ENCODE results near the gene TINAGL1. TPM values are rescaled to one million over a fixed set of nuclear protein-coding genes. Genes with fewer than 3 reads are reported as not detected.
A peak's percentile ranks its signal among the peaks of the same experiment; 100 is the strongest.

Gene TINAGL1
- total and polyA plus RNA-seq, 2 of the 13 experiments (the other 11 are each of a cell fraction or from before 2014, with no cell fraction given) = 24.7 to 76.8 TPM

DNA sequence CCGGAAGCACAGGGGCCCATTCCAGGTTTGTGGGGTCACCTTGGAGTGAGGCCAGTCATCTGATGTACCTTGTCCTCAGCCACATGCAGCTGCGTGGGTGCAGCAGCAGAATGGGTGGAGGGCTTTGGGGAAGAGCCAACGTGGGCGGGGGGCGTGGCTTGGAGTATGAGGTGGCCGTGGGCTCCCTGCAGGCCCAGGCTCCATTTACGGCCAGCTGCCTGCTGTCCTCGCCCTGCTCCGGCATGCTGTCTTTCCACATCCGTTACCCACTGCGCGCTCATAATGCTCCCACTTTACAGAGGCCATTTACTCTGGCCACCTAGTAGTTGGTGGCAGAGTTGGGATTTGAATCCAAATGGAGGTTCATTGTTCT lies 27.8 kb upstream of the TINAGL1 start (continued):
- TF ChIP-seq ZNF276 (CRISPR knock-in tag; IDR thresholded peaks at IDR 0.05; ENCODE audit: low read depth) = no peak
- TF ChIP-seq, protein P1, sequence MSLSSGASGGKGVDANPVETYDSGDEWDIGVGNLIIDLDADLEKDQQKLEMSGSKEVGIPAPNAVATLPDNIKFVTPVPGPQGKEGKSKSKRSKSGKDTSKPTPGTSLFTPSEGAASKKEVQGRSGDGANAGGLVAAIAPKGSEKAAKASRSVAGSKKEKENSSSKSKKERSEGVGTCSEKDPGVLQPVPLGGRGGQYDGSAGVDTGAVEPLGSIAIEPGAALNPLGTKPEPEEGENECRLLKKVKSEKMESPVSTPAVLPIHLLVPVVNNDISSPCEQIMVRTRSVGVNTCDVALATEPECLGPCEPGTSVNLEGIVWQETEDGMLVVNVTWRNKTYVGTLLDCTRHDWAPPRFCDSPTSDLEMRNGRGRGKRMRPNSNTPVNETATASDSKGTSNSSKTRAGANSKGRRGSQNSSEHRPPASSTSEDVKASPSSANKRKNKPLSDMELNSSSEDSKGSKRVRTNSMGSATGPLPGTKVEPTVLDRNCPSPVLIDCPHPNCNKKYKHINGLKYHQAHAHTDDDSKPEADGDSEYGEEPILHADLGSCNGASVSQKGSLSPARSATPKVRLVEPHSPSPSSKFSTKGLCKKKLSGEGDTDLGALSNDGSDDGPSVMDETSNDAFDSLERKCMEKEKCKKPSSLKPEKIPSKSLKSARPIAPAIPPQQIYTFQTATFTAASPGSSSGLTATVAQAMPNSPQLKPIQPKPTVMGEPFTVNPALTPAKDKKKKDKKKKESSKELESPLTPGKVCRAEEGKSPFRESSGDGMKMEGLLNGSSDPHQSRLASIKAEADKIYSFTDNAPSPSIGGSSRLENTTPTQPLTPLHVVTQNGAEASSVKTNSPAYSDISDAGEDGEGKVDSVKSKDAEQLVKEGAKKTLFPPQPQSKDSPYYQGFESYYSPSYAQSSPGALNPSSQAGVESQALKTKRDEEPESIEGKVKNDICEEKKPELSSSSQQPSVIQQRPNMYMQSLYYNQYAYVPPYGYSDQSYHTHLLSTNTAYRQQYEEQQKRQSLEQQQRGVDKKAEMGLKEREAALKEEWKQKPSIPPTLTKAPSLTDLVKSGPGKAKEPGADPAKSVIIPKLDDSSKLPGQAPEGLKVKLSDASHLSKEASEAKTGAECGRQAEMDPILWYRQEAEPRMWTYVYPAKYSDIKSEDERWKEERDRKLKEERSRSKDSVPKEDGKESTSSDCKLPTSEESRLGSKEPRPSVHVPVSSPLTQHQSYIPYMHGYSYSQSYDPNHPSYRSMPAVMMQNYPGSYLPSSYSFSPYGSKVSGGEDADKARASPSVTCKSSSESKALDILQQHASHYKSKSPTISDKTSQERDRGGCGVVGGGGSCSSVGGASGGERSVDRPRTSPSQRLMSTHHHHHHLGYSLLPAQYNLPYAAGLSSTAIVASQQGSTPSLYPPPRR (CRISPR knock-in tag; IDR thresholded peaks at IDR 0.05; ENCODE audit: borderline replicate concordance) = 0 out of 2 replicates have a peak, but pooled peaks have one; percentile 16
- no peak for TF ChIP-seq ZFP62 (CRISPR knock-in tag; IDR thresholded peaks at IDR 0.05)
- no peak for TF ChIP-seq SRF (IDR thresholded peaks at IDR 0.05; ENCODE audit: low read depth, low read length)
- no peak for TF ChIP-seq ZNF652 (CRISPR knock-in tag; IDR thresholded peaks at IDR 0.05; ENCODE audit: borderline replicate concordance, low read depth)
- 0 out of 2 replicates have a peak, but pooled peaks have one; percentile 32 for TF ChIP-seq ZNF317 (CRISPR knock-in tag; IDR thresholded peaks at IDR 0.05)
- TF ChIP-seq SPEN (CRISPR knock-in tag; IDR thresholded peaks at IDR 0.05; ENCODE audit: low read depth) = peak; percentile 71
- TF ChIP-seq, protein P2, sequence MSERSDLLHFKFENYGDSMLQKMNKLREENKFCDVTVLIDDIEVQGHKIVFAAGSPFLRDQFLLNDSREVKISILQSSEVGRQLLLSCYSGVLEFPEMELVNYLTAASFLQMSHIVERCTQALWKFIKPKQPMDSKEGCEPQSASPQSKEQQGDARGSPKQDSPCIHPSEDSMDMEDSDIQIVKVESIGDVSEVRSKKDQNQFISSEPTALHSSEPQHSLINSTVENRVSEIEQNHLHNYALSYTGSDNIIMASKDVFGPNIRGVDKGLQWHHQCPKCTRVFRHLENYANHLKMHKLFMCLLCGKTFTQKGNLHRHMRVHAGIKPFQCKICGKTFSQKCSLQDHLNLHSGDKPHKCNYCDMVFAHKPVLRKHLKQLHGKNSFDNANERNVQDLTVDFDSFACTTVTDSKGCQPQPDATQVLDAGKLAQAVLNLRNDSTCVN (CRISPR knock-in tag; IDR thresholded peaks at IDR 0.05; ENCODE audit: borderline replicate concordance) = no peak
- TF ChIP-seq, protein P3, sequence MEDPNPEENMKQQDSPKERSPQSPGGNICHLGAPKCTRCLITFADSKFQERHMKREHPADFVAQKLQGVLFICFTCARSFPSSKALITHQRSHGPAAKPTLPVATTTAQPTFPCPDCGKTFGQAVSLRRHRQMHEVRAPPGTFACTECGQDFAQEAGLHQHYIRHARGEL (CRISPR knock-in tag; IDR thresholded peaks at IDR 0.05) = no peak
- no peak for TF ChIP-seq CENPBD1 (CRISPR knock-in tag; IDR thresholded peaks at IDR 0.05; ENCODE audit: borderline replicate concordance, low read depth)
- TF ChIP-seq DNMT1 (CRISPR knock-in tag; IDR thresholded peaks at IDR 0.05) = 0 out of 2 replicates have a peak, but pooled peaks have one; percentile 74
- peak; percentile 34; the same call in 1 of the 2 replicates for TF ChIP-seq SALL1 (CRISPR knock-in tag; IDR thresholded peaks at IDR 0.05)
- TF ChIP-seq NCOA5 (CRISPR knock-in tag; IDR thresholded peaks at IDR 0.05) = no peak
- 0 out of 4 replicates have a peak, but pooled peaks of 1 of the 2 experiments have one; percentile 44 for TF ChIP-seq KLF16 (CRISPR knock-in tag; IDR thresholded peaks at IDR 0.05)
- TF ChIP-seq ZNF484 (CRISPR knock-in tag; IDR thresholded peaks at IDR 0.05; ENCODE audit: borderline replicate concordance, low read depth) = no peak
- TF ChIP-seq MXD1 (CRISPR knock-in tag; IDR thresholded peaks at IDR 0.05) = no peak
- no peak for TF ChIP-seq ZBTB20 (CRISPR knock-in tag; IDR thresholded peaks at IDR 0.05; ENCODE audit: borderline replicate concordance, low read depth)
- 0 out of 2 replicates have a peak, but pooled peaks have one; percentile 54 for TF ChIP-seq HIVEP1 (CRISPR knock-in tag; IDR thresholded peaks at IDR 0.05)
- no peak for TF ChIP-seq PRMT3 (CRISPR knock-in tag; IDR thresholded peaks at IDR 0.05; ENCODE audit: borderline replicate concordance, low read depth)
- TF ChIP-seq NR3C1 (CRISPR knock-in tag; IDR thresholded peaks at IDR 0.05) = no peak
- TF ChIP-seq ZNF205 (CRISPR knock-in tag; IDR thresholded peaks at IDR 0.05) = peak; percentile 30; the same call in 1 of the 2 replicates
- no peak for TF ChIP-seq KLF9 (CRISPR knock-in tag; IDR thresholded peaks at IDR 0.05; ENCODE audit: low read depth)

Measured in HepG2 (cell line).